Left forelimb (tissue), 1 donor: ENCODE results near the gene SERINC5.

Source experiments
- DNase-seq: peaks from one replicate; pipeline ENCODE4 v3.0.0-alpha.2; 2018; ENCODE audit warnings: low spot score

SERINC5 gene

DNA sequence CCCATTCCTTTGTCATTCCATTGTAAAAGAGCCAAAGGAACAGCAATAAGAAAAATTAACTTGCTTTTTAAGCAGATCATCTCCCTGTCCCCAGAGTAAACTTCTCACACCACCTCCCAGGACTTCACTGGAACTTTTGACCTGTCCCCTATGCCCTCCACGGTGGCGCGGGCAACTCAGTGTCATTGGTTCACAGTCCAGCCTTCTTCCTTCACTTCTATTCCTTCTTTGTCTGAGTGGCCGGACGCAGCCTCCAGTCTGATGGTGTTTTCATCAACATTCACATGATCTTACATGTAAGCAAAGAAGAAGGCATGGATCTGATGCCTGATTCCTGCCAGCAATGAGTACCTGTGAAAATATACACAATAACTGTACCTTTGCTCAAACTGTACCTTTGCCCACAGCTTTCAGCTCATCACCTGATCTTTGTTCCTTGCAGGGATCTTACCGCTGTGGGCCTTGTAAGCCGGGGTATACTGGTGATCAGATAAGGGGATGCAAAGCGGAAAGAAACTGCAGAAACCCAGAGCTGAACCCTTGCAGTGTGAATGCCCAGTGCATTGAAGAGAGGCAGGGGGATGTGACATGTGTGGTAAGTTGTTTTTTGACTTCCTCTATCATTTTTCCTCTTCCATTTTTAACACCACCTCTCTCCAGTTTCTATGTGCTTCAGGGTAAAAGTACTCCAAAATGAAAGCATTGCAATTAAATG lies 188.2 kb downstream of the SERINC5 start:
- DNase-seq: no peak

DNA sequence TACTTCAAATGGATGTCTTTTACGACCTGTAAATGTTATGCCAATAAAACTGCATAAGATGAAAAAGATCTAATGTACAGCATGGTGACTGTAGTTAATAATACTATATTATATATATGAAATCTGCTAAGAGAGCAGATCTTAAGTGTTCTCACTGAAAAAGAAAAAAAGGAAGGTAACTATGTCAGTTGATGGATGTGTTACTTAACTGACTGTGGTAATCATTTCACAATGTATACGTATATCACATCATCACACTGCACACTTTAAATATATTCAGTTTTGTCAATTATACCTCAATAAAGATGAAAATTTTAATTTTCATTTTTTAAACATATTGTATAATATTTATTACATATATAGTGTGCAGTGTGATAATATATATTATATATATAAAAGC lies 188.8 kb downstream of the SERINC5 start:
- DNase-seq: no peak

DNA sequence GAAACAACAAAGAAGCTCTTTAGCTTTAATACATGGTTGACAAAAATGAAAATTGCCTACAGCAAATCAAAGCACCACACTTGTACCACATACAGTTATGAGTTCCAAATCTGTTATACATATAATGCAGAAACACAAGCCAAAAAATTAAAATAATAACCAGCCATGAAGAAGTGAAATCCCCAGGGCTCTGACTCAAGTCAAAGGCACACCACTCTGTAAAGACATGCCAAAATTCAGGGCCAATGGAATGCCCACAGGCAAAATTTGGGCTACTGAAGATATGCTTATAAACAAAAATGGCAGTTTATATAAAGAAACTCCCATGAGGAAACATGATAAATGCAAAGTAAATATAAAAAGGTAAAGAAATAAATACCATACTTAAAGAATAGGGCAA lies 191.7 kb downstream of the SERINC5 start:
- DNase-seq: no peak
